Renal pelvis (tissue), 12 donors: ENCODE data around the gene OR4C5. TPM values are rescaled to one million over a fixed set of nuclear protein-coding genes. Genes with fewer than 3 reads are reported as not detected.
"Not testable (repeated sequence)": the region's sequence is repeated elsewhere in the genome, so short reads cannot be mapped to it uniquely, and the experiment has no call there.

Experiments used
- DNase-seq: peaks from one replicate; pipeline ENCODE4 v3.0.0-alpha.2; 2013
- long read RNA-seq, 16 experiments: transcript quantifications; one replicate each; lab custom pipeline, GENCODE V29; 2026
- polyA plus RNA-seq, 3 donors: library from polyadenylated mRNA; unstranded; fragments of 120-200 nt; gene quantifications; one replicate each; pipeline ENCODE4 v1.2.1, GENCODE V29; 2013; ENCODE audit not compliant: insufficient read length in 3 of 3

OR4C5 gene
- polyA plus RNA-seq, result not detected
- long read RNA-seq, donor 1, result 0 reads
- long read RNA-seq, donor 2, result 0 reads
- long read RNA-seq, donor 3, result 0 reads
- long read RNA-seq, donor 4, result 0 reads
- long read RNA-seq, donor 5, result 0 reads
- long read RNA-seq, donor 6, result 0 reads
- long read RNA-seq, donor 7, result 0 reads
- long read RNA-seq, donor 8, result 0 reads
- long read RNA-seq, donor 9, partial matches to known transcripts, result 0 of 1 reads
- long read RNA-seq, donor 9, other reads (novel, unspliced or antisense), result 0 of 1 reads
- long read RNA-seq, donor 10, result 0 reads
- long read RNA-seq, donor 11, result 0 reads
- long read RNA-seq, donor 12, result 0 reads
- long read RNA-seq, donor 13, result 0 reads
- long read RNA-seq, donor 14, result 0 reads
- long read RNA-seq, donor 15, result 0 reads
- long read RNA-seq, donor 16, result 0 reads

DNA sequence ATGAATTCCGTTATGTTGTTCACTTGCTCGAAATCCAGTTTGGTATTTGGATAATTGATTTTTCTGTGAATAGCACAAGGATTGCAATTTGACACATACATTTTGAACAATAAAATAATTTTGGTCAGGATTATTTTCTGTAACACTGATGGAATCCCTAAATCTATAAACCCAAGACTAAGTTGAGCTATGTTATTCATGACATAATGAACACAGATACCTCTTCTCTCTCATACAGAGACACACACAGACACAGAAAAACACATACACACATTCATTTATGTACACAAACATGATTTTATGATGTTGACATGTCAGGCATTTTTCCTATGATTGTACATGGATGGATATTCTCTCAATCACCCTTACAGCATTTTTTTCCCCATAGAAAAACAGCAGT is at the start of gene OR4C5:
TSS of gene OR4C5 (minus strand) at position 101 of the 400 bp plus-strand sequence. CDS start at position 101, 0 bp downstream.
- no peak for DNase-seq

DNA sequence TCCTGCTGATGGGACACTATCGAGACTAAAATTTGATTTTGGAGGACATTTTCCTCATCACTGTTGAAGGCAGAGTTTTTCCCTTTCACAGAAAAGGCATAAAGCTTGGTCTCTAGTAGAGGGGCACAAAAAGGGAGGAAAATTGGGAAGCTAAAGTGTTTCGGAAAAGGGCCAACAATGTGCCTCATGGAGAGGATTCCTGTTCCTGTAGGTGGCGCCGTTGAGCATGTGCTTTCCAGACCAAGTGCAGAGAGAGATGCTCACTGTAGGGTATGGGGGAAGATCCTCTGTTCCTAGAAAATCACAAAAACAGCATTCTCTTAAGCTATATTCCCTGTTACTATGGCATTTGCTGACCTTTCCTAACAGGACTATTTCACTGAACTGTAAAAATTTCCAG is 18.4 kb upstream of the OR4C5 start:
- no peak for DNase-seq

DNA sequence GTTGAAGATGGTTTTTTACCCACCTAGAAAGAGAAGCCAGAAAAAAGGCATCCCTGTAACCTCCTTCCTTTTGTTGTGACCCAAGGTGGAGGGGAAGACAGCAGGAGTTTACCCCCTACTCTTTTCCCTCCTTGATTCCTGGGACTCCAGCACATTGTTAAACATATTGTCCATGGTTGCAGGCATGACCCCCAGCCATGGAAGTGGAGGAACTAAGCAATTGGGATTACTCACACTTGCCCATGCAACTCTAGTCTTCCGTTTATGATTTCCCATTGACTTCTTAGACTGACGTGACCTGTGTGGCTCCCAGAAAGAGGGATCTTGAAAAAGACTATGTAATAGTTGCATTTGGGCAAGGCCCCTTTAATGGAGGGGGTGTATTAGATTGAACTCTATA is 17.9 kb upstream of the OR4C5 start:
- not testable (repeated sequence) for DNase-seq

DNA sequence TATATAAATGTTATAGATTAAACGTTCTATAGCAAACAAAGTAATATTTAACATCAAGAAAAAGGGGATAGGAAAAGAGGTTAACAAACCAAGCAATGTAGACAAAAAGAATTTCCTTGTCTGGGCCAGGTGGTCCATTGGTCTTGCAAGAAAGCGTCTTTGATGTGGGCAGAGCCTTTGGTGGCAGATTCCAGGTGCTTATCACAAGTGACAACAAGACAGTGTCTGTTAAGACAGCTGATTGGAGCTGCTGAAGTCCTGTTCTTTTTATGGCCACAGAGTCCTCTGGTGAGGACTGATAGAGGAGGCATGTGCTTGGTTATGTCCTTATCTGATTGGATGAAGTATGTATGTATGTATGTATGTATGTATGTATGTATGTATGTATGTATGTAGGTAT is 5.0 kb downstream of the OR4C5 start:
- not testable (repeated sequence) for DNase-seq

DNA sequence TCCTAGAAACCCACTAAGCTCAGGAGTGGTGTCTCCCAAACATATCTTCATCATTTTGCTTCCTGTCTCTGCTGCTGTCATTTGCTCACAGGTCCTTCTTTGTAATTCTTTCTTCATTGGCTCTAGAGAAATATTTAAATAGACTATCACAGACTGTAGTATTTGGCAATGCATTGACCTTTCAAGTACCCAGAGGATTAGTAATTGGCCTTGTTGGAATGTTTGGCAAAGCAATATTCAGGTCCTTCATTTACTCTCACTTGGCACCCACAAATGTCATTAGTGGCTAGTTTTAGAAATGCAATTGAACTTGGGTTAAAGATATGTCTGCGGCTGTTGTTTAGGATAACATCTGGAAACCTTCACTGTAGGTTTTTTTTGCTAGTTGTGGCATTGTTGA is 11.6 kb downstream of the OR4C5 start:
- no peak for DNase-seq

DNA sequence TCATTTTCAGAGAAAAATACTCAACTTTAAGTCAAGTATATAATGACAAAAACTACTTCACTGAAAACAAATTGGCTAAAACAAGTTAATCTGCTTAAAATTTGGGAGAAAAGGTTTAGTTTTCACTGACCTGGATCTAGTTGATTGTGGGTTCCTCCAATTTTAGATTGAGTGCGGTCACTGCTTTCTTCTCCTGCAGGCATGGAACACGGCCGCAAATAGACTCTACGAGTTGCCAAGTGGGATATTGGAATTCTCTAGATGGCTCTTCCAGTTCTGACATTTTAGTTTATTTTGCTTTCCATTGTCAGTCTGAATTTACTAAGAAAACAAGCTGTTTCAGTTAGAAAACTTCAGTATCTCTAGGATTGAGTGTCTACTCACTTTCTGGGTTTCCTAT is 12.3 kb downstream of the OR4C5 start:
- DNase-seq, result no peak

DNA sequence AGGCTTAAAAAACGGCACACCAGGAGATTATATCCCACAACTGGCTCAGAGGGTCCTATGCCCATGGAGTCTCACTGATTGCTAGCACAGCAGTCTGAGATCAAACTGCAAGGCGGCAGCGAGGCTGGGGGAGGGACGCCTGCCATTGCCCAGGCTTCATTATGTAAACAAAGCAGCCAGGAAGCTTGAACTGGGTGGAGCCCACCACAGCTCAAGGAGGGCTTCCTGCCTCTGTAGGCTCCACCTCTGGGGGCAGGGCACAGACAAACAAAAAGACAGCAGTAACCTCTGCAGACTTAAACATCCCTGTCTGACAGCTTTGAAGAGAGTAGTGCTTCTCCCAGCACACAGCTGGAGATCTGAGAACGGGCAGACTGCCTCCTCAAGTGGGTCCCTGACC is 20.0 kb downstream of the OR4C5 start:
- not testable (repeated sequence) for DNase-seq

DNA sequence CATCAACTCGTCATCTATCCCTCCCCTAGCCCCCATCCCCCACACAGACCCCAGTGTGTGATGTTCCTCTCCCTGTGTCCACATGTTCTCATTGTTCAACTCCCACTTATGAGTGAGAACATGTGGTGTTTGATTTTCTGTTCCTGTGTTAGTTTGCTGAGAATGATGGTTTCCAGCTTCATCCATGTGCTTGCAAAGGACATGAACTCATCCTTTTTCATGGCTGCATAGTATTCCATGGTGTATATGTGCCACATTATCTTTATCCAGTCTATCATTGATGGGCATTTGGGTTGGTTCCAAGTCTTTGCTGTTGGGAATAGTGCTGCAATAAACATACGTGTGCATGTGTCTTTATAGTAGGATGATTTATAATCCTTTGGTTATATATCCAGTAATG is 23.8 kb downstream of the OR4C5 start:
- not testable (repeated sequence) for DNase-seq

DNA sequence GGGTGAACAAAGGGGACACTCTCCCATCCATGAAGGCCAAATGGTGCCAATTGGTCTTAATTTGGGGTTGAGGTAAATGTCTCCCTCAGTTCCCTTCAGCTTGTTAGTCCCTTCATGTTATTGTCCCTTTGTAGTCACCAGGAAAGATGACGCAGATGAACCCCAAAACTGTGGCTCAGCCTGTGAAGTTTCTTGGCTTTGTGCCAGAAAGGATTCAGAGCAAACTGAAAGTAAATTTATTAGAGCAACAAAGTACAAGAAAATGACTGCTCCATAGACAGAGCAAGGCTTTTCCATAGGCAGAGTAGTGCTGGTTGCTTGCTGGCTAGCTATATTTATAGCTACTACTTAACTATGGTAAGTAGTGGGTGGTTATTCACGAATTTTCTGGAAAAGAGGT is 24.8 kb downstream of the OR4C5 start:
- DNase-seq, result no peak

DNA sequence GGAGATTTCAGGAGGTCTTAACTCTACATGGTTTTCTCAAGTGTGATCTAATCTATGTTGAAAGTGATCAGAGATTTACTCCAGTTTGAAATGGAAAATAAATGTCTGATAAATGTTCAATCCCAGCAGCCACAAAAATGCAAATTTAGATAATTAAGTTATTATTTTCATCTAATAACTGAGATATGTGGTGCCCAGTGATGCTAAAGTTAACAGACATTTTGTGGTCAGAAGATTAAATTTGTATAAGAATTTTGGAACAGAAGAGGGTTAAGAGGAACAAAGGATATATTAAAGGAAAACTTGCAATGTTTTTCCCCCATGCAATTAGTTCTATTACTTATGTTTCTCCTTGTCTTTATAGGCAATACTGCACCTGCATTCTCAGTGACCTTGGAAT is 41.6 kb downstream of the OR4C5 start, which contains the start of gene OR4C3:
TSS of gene OR4C3 (plus strand) at position 301 of the 400 bp plus-strand sequence. CDS start 102 bp downstream, outside the sequence.
- DNase-seq, result not testable (repeated sequence)

DNA sequence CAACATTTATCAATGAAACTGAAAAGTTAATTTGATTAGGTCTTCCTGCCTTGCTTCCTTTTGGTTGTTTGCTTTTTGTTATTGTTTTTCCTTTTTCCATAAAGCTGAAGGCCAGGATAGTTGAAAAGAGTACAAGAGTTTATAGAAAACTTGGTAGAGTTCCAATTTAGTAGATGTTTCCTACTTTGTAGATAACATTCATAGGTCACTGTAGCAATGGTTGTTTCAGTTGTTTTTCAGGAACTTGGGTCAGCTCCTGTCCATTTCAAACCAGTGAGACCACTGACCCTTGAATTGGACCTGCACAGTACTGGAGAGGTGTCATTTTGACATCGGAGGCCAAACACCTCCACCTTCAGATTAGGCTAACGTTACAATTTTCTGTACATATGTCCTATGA is 46.5 kb downstream of the OR4C5 start:
- DNase-seq, result not testable (repeated sequence)

Other genes with a start within 250 kb of the OR4C5 start
- gene OR4B1, start 149.7 kb downstream of the OR4C5 start, polyA plus RNA-seq, result not detected
- gene OR4X2, start 121.4 kb downstream of the OR4C5 start, polyA plus RNA-seq, result not detected
- gene OR4X1, start 102.6 kb downstream of the OR4C5 start, polyA plus RNA-seq, result not detected
- gene OR4S1, start 60.2 kb downstream of the OR4C5 start, polyA plus RNA-seq, result not detected
- gene OR4C3, start 41.5 kb downstream of the OR4C5 start, polyA plus RNA-seq, result not detected
- gene OR4A47, start 122.3 kb upstream of the OR4C5 start, polyA plus RNA-seq, result not detected